ENCODE results near the gene MFNG.

The MFNG gene

GRCh38 chr22:37491106-37491505 is 4.9 kb upstream of the MFNG start:
- no peaks in the 10 kb centered on the region for H4K20me1 ChIP-seq (ENCODE audit: insufficient read depth, low read length, poor library complexity, severe bottlenecking)
- H3F3A ChIP-seq (ENCODE audit: low read depth): no peaks in the 10 kb centered on the region
- H3K4me3 ChIP-seq (ENCODE audit: low read length, poor library complexity, severe bottlenecking): no peak overlapping the region
- H3K79me2 ChIP-seq (ENCODE audit: insufficient read depth, low read length): peaks cover 5% of the 10 kb centered on the region; the same call in 1 of the 2 replicates
- no peaks in the 10 kb centered on the region for H3K9me2 ChIP-seq (replicated peaks; ENCODE audit: low read depth, low read length)
- TF ChIP-seq CTCF (conservative IDR thresholded peaks at IDR 0.05; ENCODE audit: low read length) (no peak), EZH2phosphoT487 (IDR thresholded peaks at IDR 0.05; ENCODE audit: borderline replicate concordance) (no peak)
- H3K36me3 ChIP-seq (ENCODE audit: insufficient read depth, low read length): no peaks in the 10 kb centered on the region
- no peaks in the 10 kb centered on the region for H3K9me3 ChIP-seq (ENCODE audit: insufficient read depth, low read depth, low read length)
- H3K4me1 ChIP-seq (ENCODE audit: insufficient read depth, low read length, poor library complexity, severe bottlenecking): peaks cover 9% of the 10 kb centered on the region
- H3K4me2 ChIP-seq (ENCODE audit: low read depth, low read length, poor library complexity, severe bottlenecking): no peak overlapping the region
- H3K27me3 ChIP-seq (ENCODE audit: insufficient read depth, low read length, poor library complexity, severe bottlenecking): no peaks in the 10 kb centered on the region
- no peak overlapping the region for H2AFZ ChIP-seq (ENCODE audit: low read length)
- no peak overlapping the region for H3K9ac ChIP-seq (ENCODE audit: low read depth, low read length, poor library complexity, severe bottlenecking)

- Histone ChIP-seq H3K36me3 (ENCODE audit: insufficient read depth, low read length) (no peaks in the 10 kb centered on the region), H3K4me3 (ENCODE audit: low read length, poor library complexity, severe bottlenecking) (no peak overlapping the region), H3K4me1 (ENCODE audit: insufficient read depth, low read length, poor library complexity, severe bottlenecking) (peaks cover 12% of the 10 kb centered on the region), H4K20me1 (ENCODE audit: insufficient read depth, low read length, poor library complexity, severe bottlenecking) (no peaks in the 10 kb centered on the region), H2AFZ (ENCODE audit: low read length) (no peak overlapping the region), H3K27me3 (ENCODE audit: insufficient read depth, low read length, poor library complexity, severe bottlenecking) (no peaks in the 10 kb centered on the region), H3K79me2 (ENCODE audit: insufficient read depth, low read length) (peaks cover 16% of the 10 kb centered on the region), H3K9me2 (replicated peaks; ENCODE audit: low read depth, low read length) (no peaks in the 10 kb centered on the region), H3F3A (ENCODE audit: low read depth) (no peaks in the 10 kb centered on the region), H3K9ac (ENCODE audit: low read depth, low read length, poor library complexity, severe bottlenecking) (no peak overlapping the region), H3K4me2 (ENCODE audit: low read depth, low read length, poor library complexity, severe bottlenecking) (no peak overlapping the region), H3K9me3 (ENCODE audit: insufficient read depth, low read depth, low read length) (no peaks in the 10 kb centered on the region)
- TF ChIP-seq CTCF (conservative IDR thresholded peaks at IDR 0.05; ENCODE audit: low read length): no peak
- TF ChIP-seq EZH2phosphoT487 (IDR thresholded peaks at IDR 0.05; ENCODE audit: borderline replicate concordance): no peak
These were observed 3.8 kb upstream of the MFNG start for GRCh38 chr22:37489983-37490382.

GRCh38 chr22:37488337-37489135 is 2.4 kb upstream of the MFNG start:
- no peak overlapping the region for H3K9ac ChIP-seq (ENCODE audit: low read depth, low read length, poor library complexity, severe bottlenecking)
- no peaks in the 10 kb centered on the region for H4K20me1 ChIP-seq (ENCODE audit: insufficient read depth, low read length, poor library complexity, severe bottlenecking)
- H3K4me3 ChIP-seq (ENCODE audit: low read length, poor library complexity, severe bottlenecking): no peak overlapping the region
- H3K4me1 ChIP-seq (ENCODE audit: insufficient read depth, low read length, poor library complexity, severe bottlenecking): peaks cover 16% of the 10 kb centered on the region
- TF ChIP-seq CTCF (conservative IDR thresholded peaks at IDR 0.05; ENCODE audit: low read length): no peak
- no peak overlapping the region for H3K4me2 ChIP-seq (ENCODE audit: low read depth, low read length, poor library complexity, severe bottlenecking)
- H3K9me2 ChIP-seq (replicated peaks; ENCODE audit: low read depth, low read length): no peaks in the 10 kb centered on the region
- no peaks in the 10 kb centered on the region for H3K27me3 ChIP-seq (ENCODE audit: insufficient read depth, low read length, poor library complexity, severe bottlenecking)
- H3K79me2 ChIP-seq (ENCODE audit: insufficient read depth, low read length): peaks cover 28% of the 10 kb centered on the region
- H3F3A ChIP-seq (ENCODE audit: low read depth): no peaks in the 10 kb centered on the region
- no peaks in the 10 kb centered on the region for H3K9me3 ChIP-seq (ENCODE audit: insufficient read depth, low read depth, low read length)
- H3K36me3 ChIP-seq (ENCODE audit: insufficient read depth, low read length): no peaks in the 10 kb centered on the region
- no peak overlapping the region for H2AFZ ChIP-seq (ENCODE audit: low read length)

All from Loucy (cell line).